WERI-Rb-1 (cell line): ENCODE measurements around the gene SSR4.

ENCODE experiments used
- DNase-seq: peaks from one replicate; pipeline ENCODE4 v3.0.0-alpha.2; 2020
- H3K27ac ChIP-seq: fragments of 250-450 bp; sonication (Bioruptor Pico); 2 replicates; pipeline ENCODE4 v1.5.1; 2020; ENCODE audit warnings: mild to moderate bottlenecking, moderate library complexity
- H3K27me3 ChIP-seq: fragments of 250-450 bp; sonication (Bioruptor Pico); 2 replicates; pipeline ENCODE4 v1.5.1; 2021; ENCODE audit warnings: mild to moderate bottlenecking, low read depth, moderate library complexity; ENCODE audit not compliant: insufficient read depth, severe bottlenecking
- H3K36me3 ChIP-seq: fragments of 250-450 bp; sonication (Bioruptor Pico); 2 replicates; pipeline ENCODE4 v1.5.1; 2020; ENCODE audit warnings: mild to moderate bottlenecking, moderate library complexity
- H3K4me3 ChIP-seq: 2 replicates; pipeline ENCODE4 v1.5.1; 2011; ENCODE audit warnings: low read depth, mild to moderate bottlenecking, control low read depth, low read length
- H3K9me3 ChIP-seq: fragments of 250-450 bp; sonication (Bioruptor Pico); 2 replicates; pipeline ENCODE4 v1.5.1; 2021; ENCODE audit warnings: mild to moderate bottlenecking, moderate library complexity; ENCODE audit not compliant: severe bottlenecking
- TF ChIP-seq, protein P1 (sequence below): IDR thresholded peaks from 2 replicates; pipeline ENCODE4 v1.5.1; 2011; ENCODE audit warnings: low read depth, mild to moderate bottlenecking, control low read depth, inconsistent platforms, low read length

The SSR4 gene

DNA sequence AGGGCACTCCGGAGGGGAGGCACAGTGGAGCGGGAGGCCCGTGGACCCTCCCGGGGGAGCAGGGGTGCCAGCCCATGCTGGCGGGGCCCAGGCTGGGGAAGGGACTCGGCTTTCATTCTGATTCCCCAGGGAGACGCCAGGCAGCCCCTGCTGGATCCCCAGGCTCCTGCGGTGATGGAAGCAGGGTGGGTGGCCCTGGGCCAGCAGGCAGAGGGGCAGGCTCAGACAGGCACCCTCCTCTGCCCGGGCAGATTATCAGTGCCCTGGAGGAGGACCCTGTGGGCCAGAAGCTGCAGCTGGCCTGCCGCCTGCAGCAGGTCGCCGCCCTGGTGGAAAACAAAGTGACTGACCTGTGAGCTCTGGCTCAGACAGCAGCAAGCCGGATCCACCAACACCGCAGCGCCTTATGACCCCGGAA is 15.8 kb upstream of the SSR4 start:
- Histone ChIP-seq H3K9me3 (no peaks in the 10 kb centered on the region), H3K27ac (no peak overlapping the region), H3K36me3 (no peaks in the 10 kb centered on the region; the same call in none of the 2 replicates), H3K4me3 (no peak overlapping the region), H3K27me3 (peaks cover 15% of the 10 kb centered on the region)
- no peak for DNase-seq
- TF ChIP-seq, protein P1, sequence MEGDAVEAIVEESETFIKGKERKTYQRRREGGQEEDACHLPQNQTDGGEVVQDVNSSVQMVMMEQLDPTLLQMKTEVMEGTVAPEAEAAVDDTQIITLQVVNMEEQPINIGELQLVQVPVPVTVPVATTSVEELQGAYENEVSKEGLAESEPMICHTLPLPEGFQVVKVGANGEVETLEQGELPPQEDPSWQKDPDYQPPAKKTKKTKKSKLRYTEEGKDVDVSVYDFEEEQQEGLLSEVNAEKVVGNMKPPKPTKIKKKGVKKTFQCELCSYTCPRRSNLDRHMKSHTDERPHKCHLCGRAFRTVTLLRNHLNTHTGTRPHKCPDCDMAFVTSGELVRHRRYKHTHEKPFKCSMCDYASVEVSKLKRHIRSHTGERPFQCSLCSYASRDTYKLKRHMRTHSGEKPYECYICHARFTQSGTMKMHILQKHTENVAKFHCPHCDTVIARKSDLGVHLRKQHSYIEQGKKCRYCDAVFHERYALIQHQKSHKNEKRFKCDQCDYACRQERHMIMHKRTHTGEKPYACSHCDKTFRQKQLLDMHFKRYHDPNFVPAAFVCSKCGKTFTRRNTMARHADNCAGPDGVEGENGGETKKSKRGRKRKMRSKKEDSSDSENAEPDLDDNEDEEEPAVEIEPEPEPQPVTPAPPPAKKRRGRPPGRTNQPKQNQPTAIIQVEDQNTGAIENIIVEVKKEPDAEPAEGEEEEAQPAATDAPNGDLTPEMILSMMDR: peak; percentile 40

DNA sequence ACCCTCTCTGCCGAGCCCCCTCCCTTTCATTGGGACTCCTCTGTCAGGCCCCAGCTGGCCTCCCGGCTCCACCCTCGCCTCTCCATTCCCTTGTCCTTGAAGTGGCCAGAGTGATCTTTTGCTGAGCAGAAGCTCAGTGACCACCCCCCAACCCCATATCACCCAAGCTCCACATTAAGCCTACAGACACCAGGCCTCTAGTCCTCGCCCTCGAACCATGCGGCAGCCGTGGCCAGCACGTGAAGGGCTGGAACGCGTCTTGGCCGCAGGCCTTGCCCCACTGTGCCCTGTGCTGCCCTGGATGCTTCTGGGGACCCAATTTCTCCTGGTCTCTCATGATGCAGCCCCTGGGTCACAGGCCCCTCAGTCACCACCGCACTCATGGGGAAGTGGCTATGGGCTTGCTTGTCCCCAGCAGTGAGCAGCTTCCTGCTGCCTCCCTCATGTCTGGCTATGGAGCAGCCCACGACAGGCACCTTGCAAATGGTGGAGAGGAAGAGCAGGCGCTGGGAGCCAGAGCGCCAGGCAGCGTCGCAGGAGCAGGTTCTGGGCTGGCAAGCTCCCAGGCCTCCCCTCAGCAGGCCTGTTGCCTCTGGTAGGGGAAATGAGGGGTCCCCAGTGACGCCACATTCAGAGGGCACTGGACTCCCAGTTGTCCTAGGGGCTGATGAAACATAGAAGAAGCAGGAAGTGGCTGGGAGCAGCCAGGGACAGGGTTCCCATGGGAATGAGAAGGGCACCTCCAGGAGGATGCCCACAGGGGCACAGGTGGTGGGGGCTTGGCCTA is 14.4 kb upstream of the SSR4 start:
- no peaks in the 10 kb centered on the region for H3K9me3 ChIP-seq
- H3K36me3 ChIP-seq: no peaks in the 10 kb centered on the region; the same call in none of the 2 replicates
- H3K27me3 ChIP-seq: peaks cover 15% of the 10 kb centered on the region
- TF ChIP-seq, protein P1: no peak
- H3K27ac ChIP-seq: peak overlapping the region; percentile 74
- H3K4me3 ChIP-seq: peak overlapping the region; percentile 10
- DNase-seq: peak; percentile 42

DNA sequence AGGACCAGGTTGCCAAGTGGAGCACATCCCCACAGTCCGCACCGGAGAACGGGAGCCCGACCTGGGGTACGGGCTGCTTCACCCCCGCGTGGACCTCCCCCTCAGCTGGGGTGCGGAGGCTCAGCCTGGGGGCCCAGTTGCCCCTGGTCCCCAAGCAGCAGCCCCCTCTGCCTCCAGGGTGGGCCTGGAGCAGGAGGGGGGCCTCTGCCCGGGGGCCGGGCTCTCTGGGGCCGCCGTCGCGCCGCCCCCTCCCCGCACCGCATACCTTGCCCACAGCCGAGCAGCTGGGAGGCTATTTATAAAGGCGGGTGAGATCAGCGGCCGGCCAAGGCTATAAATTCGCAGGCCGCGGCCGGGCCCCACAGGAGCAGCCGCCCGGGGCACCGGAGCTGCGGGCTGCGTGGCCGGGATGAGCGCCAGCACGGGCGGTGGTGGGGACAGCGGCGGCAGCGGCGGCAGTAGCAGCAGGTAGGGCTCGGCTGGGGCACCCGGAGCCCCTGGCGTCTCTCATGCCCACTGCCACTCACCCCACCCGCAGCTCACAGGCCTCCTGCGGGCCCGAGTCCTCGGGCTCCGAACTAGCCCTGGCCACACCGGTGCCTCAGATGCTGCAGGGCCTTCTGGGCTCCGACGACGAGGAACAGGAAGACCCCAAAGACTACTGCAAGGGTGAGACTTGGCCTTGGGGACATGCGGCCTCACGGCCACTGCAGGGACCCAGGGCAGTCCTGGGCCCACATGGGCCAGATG is 13.6 kb upstream of the SSR4 start, which contains the start of gene SRPK3:
TSS of gene SRPK3 (plus strand) at position 364 of the 750 bp plus-strand sequence. CDS start at position 410, 46 bp downstream.
- Histone ChIP-seq H3K4me3 (peak within 1 kb of the TSS; percentile 10), H3K27ac (peak within 1 kb of the TSS; percentile 74), H3K9me3 (no peaks in the 10 kb centered on the region), H3K27me3 (peaks cover 13% of the 10 kb centered on the region), H3K36me3 (peaks cover 7% of the 10 kb centered on the region)
- DNase-seq: peak; percentile 65
- TF ChIP-seq, protein P1: no peak

DNA sequence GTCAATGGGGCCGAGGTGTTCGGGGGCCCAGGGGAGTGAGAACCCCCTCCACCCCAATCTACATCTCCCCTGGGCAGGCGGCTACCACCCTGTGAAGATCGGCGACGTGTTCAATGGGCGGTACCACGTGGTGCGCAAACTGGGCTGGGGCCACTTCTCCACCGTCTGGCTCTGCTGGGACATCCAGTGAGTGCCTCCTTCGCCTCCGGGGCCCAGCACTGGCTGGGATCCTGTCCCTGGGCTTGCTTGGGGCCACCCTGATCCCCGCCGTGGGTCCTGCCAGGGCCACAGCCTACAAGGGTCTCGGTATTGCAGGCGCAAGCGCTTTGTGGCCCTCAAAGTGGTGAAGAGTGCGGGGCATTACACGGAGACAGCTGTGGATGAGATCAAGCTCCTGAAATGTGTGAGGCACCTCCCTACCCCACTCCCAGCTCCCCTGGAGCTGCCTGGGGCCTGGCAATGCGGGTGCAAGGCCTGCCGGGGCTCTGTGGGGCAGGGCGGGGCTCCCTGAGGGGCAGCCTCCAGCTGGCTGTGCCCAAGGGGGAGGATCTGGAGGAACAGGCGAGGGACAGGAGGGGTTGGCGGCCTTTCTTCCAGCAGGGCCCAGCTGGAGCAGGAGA is 12.9 kb upstream of the SSR4 start:
- H3K9me3 ChIP-seq: no peaks in the 10 kb centered on the region
- H3K36me3 ChIP-seq: peaks cover 14% of the 10 kb centered on the region
- peaks cover 12% of the 10 kb centered on the region for H3K27me3 ChIP-seq
- peak overlapping the region; percentile 74 for H3K27ac ChIP-seq
- H3K4me3 ChIP-seq: peak overlapping the region; percentile 10
- no peak for DNase-seq
- TF ChIP-seq, protein P1: no peak

DNA sequence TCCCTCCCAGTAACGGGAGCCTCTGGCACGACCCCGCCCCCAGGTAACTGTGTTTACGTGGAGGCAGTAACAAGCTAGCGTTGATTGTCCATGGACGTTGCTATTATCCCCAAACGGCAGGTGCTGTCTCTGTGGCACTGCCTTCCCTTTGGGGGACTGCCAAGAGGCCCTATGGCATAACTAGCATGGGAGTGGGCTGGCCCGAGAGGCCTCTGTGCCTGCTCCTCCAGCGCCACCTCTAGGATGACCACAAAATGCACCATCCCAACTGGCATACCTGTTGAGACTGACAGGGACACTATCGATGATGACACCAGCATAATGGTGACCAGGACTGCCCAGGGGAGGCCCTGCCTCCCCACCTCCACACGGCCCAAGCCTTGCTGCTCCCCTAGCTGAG is 12.2 kb upstream of the SSR4 start:
- TF ChIP-seq, protein P1: peak; percentile 61
- H3K4me3 ChIP-seq: no peak overlapping the region
- peaks cover 12% of the 10 kb centered on the region for H3K27me3 ChIP-seq

More for the DNA sequence above, 12.2 kb upstream of the SSR4 start:
- no peaks in the 10 kb centered on the region for H3K9me3 ChIP-seq
- H3K27ac ChIP-seq: no peak overlapping the region
- DNase-seq: peak; percentile 58
- peaks cover 18% of the 10 kb centered on the region for H3K36me3 ChIP-seq
